ENCODE measurements around the gene NDFIP1. TPM values are rescaled to one million over a fixed set of nuclear protein-coding genes. Genes with fewer than 3 reads are reported as not detected.

NDFIP1 gene, protein sequence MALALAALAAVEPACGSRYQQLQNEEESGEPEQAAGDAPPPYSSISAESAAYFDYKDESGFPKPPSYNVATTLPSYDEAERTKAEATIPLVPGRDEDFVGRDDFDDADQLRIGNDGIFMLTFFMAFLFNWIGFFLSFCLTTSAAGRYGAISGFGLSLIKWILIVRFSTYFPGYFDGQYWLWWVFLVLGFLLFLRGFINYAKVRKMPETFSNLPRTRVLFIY
- 10 to 100 TPM; 34.7 to 46.7 (median 41.8) TPM for polyA plus RNA-seq

DNA sequence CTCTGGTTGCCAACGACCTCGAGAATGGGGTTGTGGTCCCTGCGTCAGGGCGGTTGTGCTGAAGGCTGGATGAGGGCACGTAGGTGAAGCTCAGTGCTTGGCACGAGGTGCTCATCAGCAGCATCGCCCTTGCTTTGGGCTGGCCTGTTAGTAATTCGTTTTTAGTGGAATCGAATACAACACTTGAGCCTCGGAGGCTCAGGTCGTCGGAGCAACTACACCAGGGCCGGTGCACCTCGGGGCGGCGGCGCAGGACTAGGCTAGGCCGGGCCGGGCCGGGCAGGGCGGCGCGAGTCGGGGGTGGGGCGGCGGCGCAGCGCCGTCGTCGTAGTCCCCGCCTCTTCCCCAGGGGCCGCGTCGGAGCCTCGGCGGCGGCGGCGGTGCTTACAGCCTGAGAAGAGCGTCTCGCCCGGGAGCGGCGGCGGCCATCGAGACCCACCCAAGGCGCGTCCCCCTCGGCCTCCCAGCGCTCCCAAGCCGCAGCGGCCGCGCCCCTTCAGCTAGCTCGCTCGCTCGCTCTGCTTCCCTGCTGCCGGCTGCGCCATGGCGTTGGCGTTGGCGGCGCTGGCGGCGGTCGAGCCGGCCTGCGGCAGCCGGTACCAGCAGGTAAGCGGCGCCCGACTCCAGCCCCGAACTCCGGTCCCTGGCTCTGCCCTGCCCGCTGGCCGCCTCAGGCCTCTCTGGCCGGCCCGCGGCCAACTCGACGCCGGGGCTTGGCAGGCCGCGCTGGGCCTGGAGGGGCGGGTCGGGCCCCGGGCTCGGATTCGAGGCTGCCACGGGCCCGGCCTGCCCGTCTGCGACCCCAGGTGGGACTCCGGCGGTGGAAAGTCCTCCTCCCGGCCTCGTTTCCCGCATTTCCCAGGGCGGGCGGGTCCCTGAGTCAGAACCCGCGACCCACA, at the start of gene NDFIP1:
Gene NDFIP1, plus strand, starts transcription at position 348 of the 899 bp plus-strand sequence. Its CDS starts 196 bp downstream, at position 544.
- Mint-ChIP-seq H3K27ac (peak within 1 kb of the TSS; percentile 87 to 98 (median 94)), H3K36me3 (no peaks in the 10 kb centered on the region), H3K27me3 (ENCODE audit: low read depth in 3 of 3) (peaks cover 0 to 6% (median 6%) of the 10 kb centered on the region in 3 donors), H3K9me3 (no peaks in the 10 kb centered on the region), H3K4me3 (peak within 1 kb of the TSS; percentile 89 to 97 (median 92)), H3K4me1 (peaks cover 35 to 52% of the 10 kb centered on the region in 2 donors)
- DNase-seq: peak; percentile 82 to 86 (median 84)

DNA sequence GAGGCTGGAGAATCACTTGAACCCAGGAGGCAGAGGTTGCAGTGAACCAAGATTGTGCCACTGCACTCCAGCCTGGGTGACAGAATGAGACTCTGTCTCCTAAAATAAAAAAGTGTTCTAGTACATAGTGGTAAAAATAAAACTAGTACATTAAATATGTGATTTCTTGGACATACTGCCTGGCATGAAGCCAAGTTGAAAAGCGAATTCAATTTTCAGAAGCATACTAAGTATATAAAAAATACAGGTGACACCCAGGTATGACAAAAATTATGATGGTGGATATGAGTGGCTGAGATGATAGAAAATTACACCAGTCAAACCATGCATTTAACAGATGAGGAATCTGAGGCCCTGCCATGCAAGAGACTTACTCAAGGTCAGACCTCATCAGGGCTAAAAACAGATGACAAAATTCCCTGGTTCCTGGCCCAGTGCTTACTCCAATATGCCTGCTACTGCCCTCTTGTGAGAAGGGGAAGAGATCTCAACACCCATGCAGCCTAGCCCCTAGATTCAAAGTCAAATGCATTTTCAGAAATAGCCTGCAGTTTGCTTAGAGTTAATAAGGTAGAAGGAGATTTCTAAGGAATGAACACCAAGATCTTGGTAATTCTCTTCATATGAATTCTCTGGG, 49.2 kb upstream of the NDFIP1 start:
- peaks cover 0 to 3% (median 2%) of the 10 kb centered on the region in 3 donors for H3K27me3 Mint-ChIP-seq (ENCODE audit: low read depth in 3 of 3)
- H3K36me3 Mint-ChIP-seq: no peaks in the 10 kb centered on the region
- no peak overlapping the region for H3K4me3 Mint-ChIP-seq
- H3K4me1 Mint-ChIP-seq: peaks cover 8 to 11% of the 10 kb centered on the region in 2 donors
- no peak for DNase-seq
- H3K9me3 Mint-ChIP-seq: no peaks in the 10 kb centered on the region
- no peak overlapping the region for H3K27ac Mint-ChIP-seq

DNA sequence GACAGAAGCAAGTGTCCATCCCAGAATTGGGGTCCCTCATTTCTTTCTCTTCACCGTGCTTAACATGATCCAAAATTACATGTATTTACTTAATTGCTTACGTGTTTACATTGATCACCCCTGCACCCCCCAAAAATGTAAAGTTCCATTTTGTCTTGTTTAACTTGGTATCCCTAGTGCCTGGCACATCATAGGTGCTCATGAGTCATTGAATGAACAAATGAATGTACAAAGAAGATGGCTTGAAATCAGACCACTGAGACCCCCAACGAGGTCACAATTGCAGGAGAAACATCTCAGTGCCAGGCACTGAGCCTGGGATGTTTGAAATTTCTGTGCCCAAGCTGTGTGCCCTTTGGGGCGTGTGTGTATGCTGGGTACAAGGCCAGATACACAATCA, 45.2 kb upstream of the NDFIP1 start:
- peak overlapping the region in 1 of 6 donors; percentile 9 for H3K27ac Mint-ChIP-seq
- H3K9me3 Mint-ChIP-seq: no peaks in the 10 kb centered on the region
- peak overlapping the region in 3 of 5 donors; percentile 12 to 54 (median 36) for H3K4me3 Mint-ChIP-seq

DNA sequence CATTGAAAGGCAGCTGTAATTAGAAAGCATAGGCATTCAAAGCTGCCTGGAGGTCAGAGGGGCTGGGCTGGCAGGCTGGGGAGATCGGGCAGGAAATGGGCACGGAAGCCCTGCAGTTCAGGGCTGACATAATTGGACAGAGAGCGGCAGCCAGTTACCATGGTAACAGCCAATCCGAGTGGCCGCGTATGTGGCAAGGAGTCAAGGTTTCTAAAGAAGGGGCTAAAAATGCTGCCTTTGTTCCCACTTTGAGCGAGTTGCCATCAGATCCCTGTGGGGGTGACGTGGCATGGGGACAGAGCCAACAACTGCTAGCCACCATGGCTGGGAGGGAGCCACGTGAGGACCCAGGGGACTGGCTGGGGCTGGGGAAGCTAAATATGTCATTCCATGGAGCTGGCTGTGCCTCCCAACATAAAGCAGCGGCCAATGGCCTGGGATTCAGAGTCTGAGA, 44.7 kb upstream of the NDFIP1 start:
- Mint-ChIP-seq H3K27ac (peak overlapping the region in 1 of 6 donors; percentile 49), H3K9me3 (no peaks in the 10 kb centered on the region), H3K4me1 (peaks cover 8 to 11% of the 10 kb centered on the region in 2 donors), H3K36me3 (no peaks in the 10 kb centered on the region), H3K27me3 (ENCODE audit: low read depth in 3 of 3) (peaks cover 0 to 9% (median 5%) of the 10 kb centered on the region in 3 donors), H3K4me3 (peak overlapping the region in 4 of 5 donors; percentile 25 to 54 (median 40))
- peak; percentile 17 to 63 (median 34) for DNase-seq

More for the DNA sequence above, 45.2 kb upstream of the NDFIP1 start:
- H3K36me3 Mint-ChIP-seq: no peaks in the 10 kb centered on the region
- H3K4me1 Mint-ChIP-seq: peaks cover 8 to 11% of the 10 kb centered on the region in 2 donors
- no peak for DNase-seq
- peaks cover 0 to 9% (median 5%) of the 10 kb centered on the region in 3 donors for H3K27me3 Mint-ChIP-seq (ENCODE audit: low read depth in 3 of 3)

DNA sequence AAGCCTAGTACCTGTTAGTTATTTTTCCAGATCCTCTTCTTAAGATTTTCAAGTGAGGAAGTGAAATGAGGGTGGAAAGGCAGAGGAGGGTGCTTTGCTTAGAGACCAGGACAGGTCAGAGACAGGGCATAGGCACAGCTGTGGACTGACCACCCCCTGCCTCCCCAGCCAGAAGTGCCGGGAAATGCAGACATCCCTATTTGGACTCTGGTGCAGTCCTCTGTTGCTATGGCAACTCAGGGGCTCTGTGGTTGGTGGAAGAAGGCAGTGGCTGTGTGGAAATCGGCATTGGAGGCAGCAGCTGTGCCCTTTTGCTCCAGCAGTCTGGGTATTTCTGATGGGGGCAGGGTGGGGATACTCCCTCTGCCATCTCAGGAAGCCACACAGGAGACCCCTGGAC, 43.3 kb upstream of the NDFIP1 start:
- no peaks in the 10 kb centered on the region for H3K36me3 Mint-ChIP-seq
- peaks cover 8 to 11% of the 10 kb centered on the region in 2 donors for H3K4me1 Mint-ChIP-seq
- no peak overlapping the region for H3K27ac Mint-ChIP-seq
- H3K4me3 Mint-ChIP-seq: no peak overlapping the region
- DNase-seq: no peak
- H3K9me3 Mint-ChIP-seq: no peaks in the 10 kb centered on the region
- peaks cover 0 to 9% (median 5%) of the 10 kb centered on the region in 3 donors for H3K27me3 Mint-ChIP-seq (ENCODE audit: low read depth in 3 of 3)

DNA sequence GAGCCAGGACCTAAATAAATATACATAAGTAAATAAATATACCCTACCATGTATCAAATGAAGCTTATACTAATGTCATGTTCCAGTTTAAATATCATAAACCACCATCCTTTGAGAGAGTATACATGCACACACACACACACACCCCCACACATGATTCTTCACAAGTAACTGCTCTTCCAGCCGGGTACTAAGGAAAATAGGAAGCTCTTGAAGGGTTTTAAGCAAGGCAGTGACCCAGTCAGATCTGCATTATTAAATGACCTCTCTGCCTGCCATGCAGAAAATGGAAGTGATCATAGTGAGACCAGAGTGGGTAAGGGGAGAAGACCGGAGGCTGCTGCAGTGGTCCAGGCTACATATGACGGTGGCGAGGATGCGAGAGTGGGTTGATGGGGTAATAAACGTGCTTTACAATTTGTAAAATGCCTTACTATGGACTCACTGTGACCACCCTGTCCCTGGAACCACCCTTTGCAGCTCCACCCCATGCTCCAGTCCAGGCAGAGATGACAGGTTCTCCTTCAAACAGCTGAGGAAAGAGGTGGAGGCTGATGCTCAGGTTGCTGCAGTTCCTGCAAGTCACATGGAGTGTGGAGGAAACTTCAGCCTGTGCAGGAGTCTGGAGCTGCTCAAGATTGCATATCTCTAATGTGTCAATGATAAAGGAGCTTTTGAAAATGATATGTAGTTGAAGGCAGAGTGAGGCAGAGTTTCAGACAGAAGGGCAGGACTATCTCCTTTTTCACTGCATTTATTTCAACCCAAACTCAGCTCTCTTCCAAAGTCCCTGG, 38.8 kb upstream of the NDFIP1 start:
- DNase-seq: no peak
- H3K4me3 Mint-ChIP-seq: no peak overlapping the region
- no peaks in the 10 kb centered on the region for H3K36me3 Mint-ChIP-seq
- peaks cover 0 to 9% (median 6%) of the 10 kb centered on the region in 3 donors for H3K27me3 Mint-ChIP-seq (ENCODE audit: low read depth in 3 of 3)
- no peaks in the 10 kb centered on the region for H3K9me3 Mint-ChIP-seq
- no peak overlapping the region for H3K27ac Mint-ChIP-seq
- no peaks in the 10 kb centered on the region for H3K4me1 Mint-ChIP-seq

DNA sequence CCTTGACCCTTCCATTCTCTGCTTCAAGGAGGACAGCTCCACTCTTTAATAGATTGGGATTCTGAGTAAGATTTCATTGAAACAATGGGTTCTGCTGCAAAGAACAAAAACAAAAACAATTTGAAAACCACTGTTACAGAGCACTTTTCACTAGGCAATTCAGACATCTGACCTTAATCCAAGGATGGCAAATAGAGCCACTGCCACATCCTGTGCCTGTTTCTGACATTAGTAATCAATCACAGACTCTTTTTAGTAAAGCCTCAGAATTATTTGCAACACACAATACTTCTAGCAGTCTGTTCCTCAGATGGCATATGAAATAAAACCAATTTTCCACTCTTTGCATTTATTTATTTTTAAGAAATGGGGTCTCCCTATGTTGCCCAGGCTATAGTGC, 37.8 kb upstream of the NDFIP1 start:
- peaks cover 0 to 9% (median 4%) of the 10 kb centered on the region in 3 donors for H3K27me3 Mint-ChIP-seq (ENCODE audit: low read depth in 3 of 3)
- H3K4me1 Mint-ChIP-seq: no peaks in the 10 kb centered on the region
- no peaks in the 10 kb centered on the region for H3K36me3 Mint-ChIP-seq
- H3K4me3 Mint-ChIP-seq: no peak overlapping the region
- H3K9me3 Mint-ChIP-seq: no peaks in the 10 kb centered on the region
- DNase-seq: no peak
- H3K27ac Mint-ChIP-seq: no peak overlapping the region

DNA sequence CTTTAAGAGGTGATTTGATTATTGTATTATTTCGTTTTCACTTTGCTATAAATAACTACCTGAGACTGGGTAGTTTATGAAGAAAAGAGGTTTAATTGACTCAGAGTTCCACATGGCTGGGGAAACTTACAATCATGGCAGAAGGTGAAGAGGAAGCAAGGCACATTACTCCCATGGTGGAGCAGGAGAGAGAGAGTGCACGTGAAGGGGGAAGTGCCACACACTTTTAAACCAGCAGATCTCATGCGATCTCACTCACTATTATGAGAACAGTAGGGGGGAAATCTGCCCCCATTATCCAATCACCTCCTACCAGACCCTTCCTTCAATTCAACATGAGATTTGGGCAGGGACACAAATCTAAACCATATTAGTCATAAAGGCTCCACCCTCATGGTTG, 36.1 kb upstream of the NDFIP1 start:
- Mint-ChIP-seq H3K4me3 (no peak overlapping the region), H3K27me3 (ENCODE audit: low read depth in 3 of 3) (peaks cover 0 to 4% (median 4%) of the 10 kb centered on the region in 3 donors), H3K9me3 (no peaks in the 10 kb centered on the region), H3K4me1 (no peaks in the 10 kb centered on the region), H3K36me3 (no peaks in the 10 kb centered on the region), H3K27ac (no peak overlapping the region)
- DNase-seq: no peak

DNA sequence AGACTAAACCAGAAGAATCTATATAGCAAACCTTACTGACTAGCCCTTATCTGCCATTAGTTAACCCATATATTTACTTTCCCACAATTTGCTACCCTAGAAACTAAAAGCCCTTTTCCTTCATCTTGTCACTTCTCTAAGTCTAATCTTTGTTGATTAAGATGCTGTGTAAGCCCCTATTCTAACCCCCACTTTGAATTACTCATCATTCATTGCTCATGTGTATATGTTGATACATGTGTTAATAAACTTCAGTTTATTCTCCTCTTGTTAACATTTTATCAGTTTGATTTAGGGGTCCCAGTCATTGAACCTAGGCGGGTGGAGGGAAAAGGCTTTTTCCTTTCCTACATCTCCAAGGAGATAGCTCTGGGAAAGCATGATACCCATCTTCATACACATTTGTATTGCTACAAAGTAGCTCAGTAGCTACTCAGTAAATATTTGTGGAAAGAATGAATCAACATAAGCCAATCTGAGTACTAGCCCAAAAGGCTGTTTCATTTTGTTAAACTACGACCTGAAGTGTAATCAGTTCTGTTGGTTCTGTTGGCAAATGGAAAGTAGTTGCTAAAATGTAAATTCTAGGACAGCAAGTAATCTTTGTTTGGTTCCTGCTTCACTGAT, 35.1 kb upstream of the NDFIP1 start:
- Mint-ChIP-seq H3K4me1 (no peaks in the 10 kb centered on the region), H3K27ac (no peak overlapping the region), H3K27me3 (ENCODE audit: low read depth in 3 of 3) (peaks cover 0 to 4% (median 0%) of the 10 kb centered on the region in 3 donors), H3K9me3 (no peaks in the 10 kb centered on the region), H3K4me3 (no peak overlapping the region), H3K36me3 (no peaks in the 10 kb centered on the region)
- DNase-seq: no peak

DNA sequence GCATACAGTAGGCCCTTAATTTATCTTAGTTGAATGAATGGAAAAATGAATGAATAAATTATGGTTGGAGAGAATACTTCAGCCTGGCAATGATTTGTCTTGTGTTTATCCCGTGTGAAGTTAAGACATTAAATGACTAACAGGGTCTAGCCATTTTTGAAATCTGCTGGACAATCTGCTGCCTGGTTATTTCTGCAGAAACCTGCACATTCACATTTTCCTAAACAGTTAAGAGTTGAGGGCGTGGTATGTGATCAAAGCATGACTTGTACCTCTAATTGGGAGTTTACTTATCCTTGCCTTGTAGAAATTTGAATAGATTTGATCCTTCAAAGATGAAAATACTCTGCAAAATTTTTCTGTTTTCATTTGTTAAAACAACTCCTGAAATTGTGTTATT, 34.6 kb upstream of the NDFIP1 start:
- Mint-ChIP-seq H3K9me3 (no peaks in the 10 kb centered on the region), H3K27ac (no peak overlapping the region), H3K27me3 (ENCODE audit: low read depth in 3 of 3) (peaks cover 0 to 4% (median 2%) of the 10 kb centered on the region in 3 donors), H3K4me1 (no peaks in the 10 kb centered on the region), H3K4me3 (no peak overlapping the region), H3K36me3 (no peaks in the 10 kb centered on the region)
- no peak for DNase-seq

DNA sequence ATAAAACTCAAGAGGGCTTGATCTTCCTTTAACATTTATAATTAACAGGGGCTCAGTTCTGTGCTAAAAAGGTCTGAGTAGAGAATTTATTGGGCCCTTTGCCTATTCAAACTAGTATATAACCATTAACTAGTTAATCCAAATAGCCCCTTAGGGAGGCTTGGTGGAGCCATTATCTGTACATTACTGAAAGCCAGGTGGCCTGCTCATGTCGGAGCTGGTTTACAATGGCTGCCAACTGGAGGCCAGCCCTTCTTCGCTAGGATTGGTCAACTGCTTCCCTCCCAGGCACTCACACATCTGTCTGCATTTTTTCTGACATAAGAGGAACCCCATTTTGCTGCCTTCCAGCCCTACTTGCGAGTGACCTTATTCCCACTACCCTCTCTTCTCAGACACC, 30.4 kb upstream of the NDFIP1 start:
- Mint-ChIP-seq H3K9me3 (no peaks in the 10 kb centered on the region), H3K27ac (no peak overlapping the region), H3K4me3 (no peak overlapping the region), H3K27me3 (ENCODE audit: low read depth in 3 of 3) (peaks cover 0 to 2% (median 2%) of the 10 kb centered on the region in 3 donors), H3K4me1 (no peaks in the 10 kb centered on the region), H3K36me3 (no peaks in the 10 kb centered on the region)
- DNase-seq: no peak

DNA sequence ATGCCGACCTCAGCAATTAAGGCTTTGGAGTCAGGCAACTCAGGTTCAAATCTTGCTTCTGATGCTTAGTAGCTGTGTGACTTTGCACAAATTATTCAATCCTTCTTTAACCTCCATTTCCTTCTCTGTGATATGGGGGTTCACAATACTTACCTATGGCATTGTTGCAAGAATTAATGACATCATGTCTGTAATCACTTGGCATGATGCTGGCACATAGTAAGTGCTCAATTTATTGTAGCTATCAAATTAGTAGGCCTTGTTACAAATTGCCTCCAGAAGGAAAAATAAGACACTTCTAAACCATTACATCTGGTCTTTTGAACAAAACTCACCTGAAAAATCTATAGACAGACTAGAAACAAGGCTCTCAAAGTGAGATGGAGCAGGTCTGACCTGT, 29.9 kb upstream of the NDFIP1 start:
- H3K9me3 Mint-ChIP-seq: no peaks in the 10 kb centered on the region
- H3K36me3 Mint-ChIP-seq: no peaks in the 10 kb centered on the region
- H3K4me1 Mint-ChIP-seq: no peaks in the 10 kb centered on the region
- no peak overlapping the region for H3K4me3 Mint-ChIP-seq
- DNase-seq: no peak
- H3K27ac Mint-ChIP-seq: no peak overlapping the region
- H3K27me3 Mint-ChIP-seq (ENCODE audit: low read depth in 3 of 3): peaks cover 0 to 2% (median 2%) of the 10 kb centered on the region in 3 donors

DNA sequence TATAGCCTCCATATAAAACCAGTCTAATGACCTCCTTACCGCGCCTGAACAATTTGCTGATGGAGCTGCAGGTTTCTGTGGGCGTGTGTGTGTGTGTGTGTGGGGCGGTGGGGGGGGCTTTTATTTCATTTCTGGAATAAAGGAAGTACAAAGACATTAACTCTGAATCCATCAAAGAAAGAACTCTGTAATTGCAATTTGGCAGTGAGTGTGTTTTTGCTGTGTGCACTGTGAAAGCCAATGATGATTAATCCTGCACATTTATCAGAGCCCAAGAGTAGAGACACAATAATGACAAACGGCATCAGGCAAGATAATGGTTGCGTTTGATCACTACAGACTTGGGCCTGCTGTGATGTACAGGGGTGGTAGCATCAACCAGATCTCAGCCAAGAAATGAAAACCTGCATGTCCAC, 29.3 kb upstream of the NDFIP1 start:
- Mint-ChIP-seq H3K9me3 (no peaks in the 10 kb centered on the region), H3K27ac (no peak overlapping the region), H3K27me3 (ENCODE audit: low read depth in 3 of 3) (peaks cover 2% of the 10 kb centered on the region in 3 donors), H3K36me3 (no peaks in the 10 kb centered on the region), H3K4me3 (no peak overlapping the region), H3K4me1 (no peaks in the 10 kb centered on the region)
- DNase-seq: no peak
